Cardiac muscle cell (in vitro differentiated cells and primary cell): ENCODE results near the gene TET1. TPM values are rescaled to one million over a fixed set of nuclear protein-coding genes. Genes with fewer than 3 reads are reported as not detected.

Experiments
- DNase-seq, 2 donors: peaks; one replicate each; pipeline versions ENCODE4 v3.0.0 to v3.0.0-alpha.2; 2010 to 2017; ENCODE audit warnings: low read depth in 1 of 2, low spot score in 1 of 2
- H3K27ac ChIP-seq: fragments of 200-600 bp; sonication (generic); 2 replicates; pipeline ENCODE4 v1.5.1; 2016
- H3K27me3 ChIP-seq: fragments of 200-600 bp; sonication (generic); 2 replicates; pipeline ENCODE4 v1.6.0; 2016; ENCODE audit warnings: control low read depth
- H3K36me3 ChIP-seq: fragments of 200-600 bp; sonication (generic); 2 replicates; pipeline ENCODE4 v1.5.1; 2016; ENCODE audit warnings: control low read depth
- H3K4me1 ChIP-seq: fragments of 200-600 bp; sonication (generic); 2 replicates; pipeline ENCODE4 v1.8.1; 2017; ENCODE audit warnings: low read depth, mild to moderate bottlenecking, mixed run types
- H3K4me3 ChIP-seq: fragments of 200-600 bp; sonication (generic); 2 replicates; pipeline ENCODE4 v1.5.1; 2016; ENCODE audit warnings: mild to moderate bottlenecking
- H3K9me3 ChIP-seq: fragments of 200-600 bp; sonication (generic); 2 replicates; pipeline ENCODE4 v1.5.1; 2017; ENCODE audit warnings: low read depth, mild to moderate bottlenecking, control low read depth
- CTCF ChIP-seq: IDR thresholded peaks from 2 replicates; pipeline ENCODE4 v1.5.1; 2012; ENCODE audit warnings: low read depth, mild to moderate bottlenecking, low read length
- polyA plus RNA-seq: library from polyadenylated mRNA; unstranded; fragments of >200 nt; fragmentation: Nextera tagmentation; extraction: Ambion mirVana; gene quantifications from 2 replicates; pipeline ENCODE4 v1.2.1, GENCODE V29; 2016
- total RNA-seq: library from RNA; depleted of rRNA; stranded (reverse); fragments of >200 nt; gene quantifications from 2 replicates; pipeline ENCODE4 v1.2.3, GENCODE V29; 2016

Gene TET1
- total and polyA plus RNA-seq, 2 experiments from 2014 or later: 10.9 to 34.8 TPM

- H3K9me3 ChIP-seq: no peaks in the 10 kb centered on the region
- no peaks in the 10 kb centered on the region for H3K27me3 ChIP-seq
- H3K36me3 ChIP-seq: peaks cover 12% of the 10 kb centered on the region
- H3K4me3 ChIP-seq: peak overlapping the region; percentile 44
- peaks cover 35% of the 10 kb centered on the region for H3K4me1 ChIP-seq
- TF ChIP-seq CTCF: no peak
- H3K27ac ChIP-seq: peak overlapping the region; percentile 91
- DNase-seq: no peak
Measured at GRCh38 chr10:68599771-68600040, 39.6 kb downstream of the TET1 start.

GRCh38 chr10:68600041-68600778, 40.1 kb downstream of the TET1 start:
- Histone ChIP-seq H3K36me3 (peaks cover 12% of the 10 kb centered on the region), H3K4me1 (peaks cover 35% of the 10 kb centered on the region), H3K9me3 (no peaks in the 10 kb centered on the region), H3K27ac (peak overlapping the region; percentile 91), H3K27me3 (no peaks in the 10 kb centered on the region), H3K4me3 (peak overlapping the region; percentile 44)
- TF ChIP-seq CTCF: no peak
- peak; percentile 92 for DNase-seq

DNA sequence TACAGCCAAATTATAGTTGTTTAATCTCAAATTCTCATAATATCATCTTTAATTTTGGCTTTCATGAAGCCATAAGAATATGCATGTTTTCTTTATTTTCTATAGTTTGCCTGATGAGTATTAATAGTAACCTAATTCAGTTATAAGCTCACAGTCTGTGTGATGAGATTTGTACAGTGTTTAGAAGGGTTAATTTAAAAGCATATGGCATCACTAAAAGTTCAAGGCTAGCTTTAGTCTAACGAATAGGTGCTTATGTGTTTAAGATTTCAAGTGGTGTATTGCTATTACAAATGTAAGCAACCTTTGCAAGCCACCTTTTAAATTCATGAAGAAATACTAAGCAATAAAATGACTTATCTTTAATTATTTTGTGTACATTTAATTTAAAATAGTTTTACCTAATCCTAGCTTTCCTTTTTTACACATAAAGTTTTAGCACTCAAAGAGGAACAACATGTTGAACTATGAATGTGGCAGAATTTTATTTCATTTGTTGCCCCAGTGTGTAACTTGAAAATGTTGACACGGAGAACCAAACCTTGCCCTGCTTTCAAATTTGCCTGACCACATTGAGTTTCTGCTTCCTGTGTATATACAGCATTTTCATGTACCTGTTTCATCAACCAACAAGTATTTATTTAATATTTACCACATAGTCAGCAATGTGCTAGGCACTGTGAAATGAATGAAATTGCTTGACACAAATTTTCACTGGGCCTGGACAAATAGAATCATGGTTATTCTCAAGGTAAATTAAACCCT, 41.5 kb downstream of the TET1 start:
- no peak for DNase-seq
- Histone ChIP-seq H3K27me3 (no peaks in the 10 kb centered on the region), H3K4me1 (peaks cover 35% of the 10 kb centered on the region), H3K36me3 (peaks cover 15% of the 10 kb centered on the region), H3K9me3 (no peaks in the 10 kb centered on the region), H3K27ac (peak overlapping the region; percentile 91), H3K4me3 (peak overlapping the region; percentile 44)
- no peak for TF ChIP-seq CTCF

GRCh38 chr10:68602434-68602833, 42.3 kb downstream of the TET1 start:
- no peak for DNase-seq
- H3K4me3 ChIP-seq: no peak overlapping the region
- H3K36me3 ChIP-seq: peaks cover 15% of the 10 kb centered on the region
- no peak overlapping the region for H3K27ac ChIP-seq
- no peak for TF ChIP-seq CTCF
- H3K4me1 ChIP-seq: peaks cover 35% of the 10 kb centered on the region
- H3K9me3 ChIP-seq: no peaks in the 10 kb centered on the region
- H3K27me3 ChIP-seq: no peaks in the 10 kb centered on the region

DNA sequence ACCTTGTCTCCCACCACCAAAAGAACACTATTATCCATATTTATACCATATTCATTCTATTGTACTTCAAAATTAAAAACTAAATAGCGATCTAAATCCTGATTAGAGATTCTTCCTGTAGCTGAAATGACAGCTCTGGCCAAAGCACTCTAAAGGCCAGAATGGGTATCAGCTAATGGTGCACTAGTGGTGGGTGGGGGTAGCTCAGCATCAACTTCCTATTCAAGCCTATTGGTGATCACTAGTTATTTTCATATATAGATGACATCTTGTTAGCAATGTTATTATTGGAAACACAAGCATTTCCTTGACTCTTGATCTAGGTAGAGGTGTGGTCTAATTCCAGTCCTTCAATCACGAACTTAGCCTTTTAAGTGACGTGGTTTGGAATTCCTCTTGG, 43.6 kb downstream of the TET1 start:
- Histone ChIP-seq H3K27ac (peak overlapping the region; percentile 30), H3K4me3 (no peak overlapping the region), H3K9me3 (no peaks in the 10 kb centered on the region), H3K36me3 (peaks cover 15% of the 10 kb centered on the region), H3K4me1 (peaks cover 35% of the 10 kb centered on the region), H3K27me3 (no peaks in the 10 kb centered on the region)
- DNase-seq: no peak
- TF ChIP-seq CTCF: no peak
